Adrenal gland (tissue), 5 donors: Measurements from ENCODE around the gene COLGALT1.

ENCODE experiments used
- POLR2A ChIP-seq, 2 donors: fragments of 450-650 bp; IDR thresholded peaks; one replicate each; pipeline ENCODE4 v1.6.1; 2017; ENCODE audit warnings: antibody characterized with exemption in 2 of 2, mild to moderate bottlenecking in 2 of 2, moderate library complexity in 1 of 2
- TF ChIP-seq, protein P1 (sequence below), 6 experiments: fragments of 450-650 bp in 4 of 6; fragments of 200-600 bp in 2 of 6; sonication (generic) in 1 of 6; IDR thresholded peaks; 1 replicate in 5 of 6; 2 replicates in 1 of 6; pipeline versions ENCODE4 v1.5.1 to v1.8.0; 2016 to 2021; ENCODE audit warnings: antibody characterized with exemption in 6 of 6, mild to moderate bottlenecking in 2 of 6, moderate library complexity in 1 of 6
- donor health status: DM: no; HTN: no; CAD: no.

GRCh38 chr19:17543986-17544385 lies 11.5 kb upstream of the COLGALT1 start:
- TF ChIP-seq, protein P1, sequence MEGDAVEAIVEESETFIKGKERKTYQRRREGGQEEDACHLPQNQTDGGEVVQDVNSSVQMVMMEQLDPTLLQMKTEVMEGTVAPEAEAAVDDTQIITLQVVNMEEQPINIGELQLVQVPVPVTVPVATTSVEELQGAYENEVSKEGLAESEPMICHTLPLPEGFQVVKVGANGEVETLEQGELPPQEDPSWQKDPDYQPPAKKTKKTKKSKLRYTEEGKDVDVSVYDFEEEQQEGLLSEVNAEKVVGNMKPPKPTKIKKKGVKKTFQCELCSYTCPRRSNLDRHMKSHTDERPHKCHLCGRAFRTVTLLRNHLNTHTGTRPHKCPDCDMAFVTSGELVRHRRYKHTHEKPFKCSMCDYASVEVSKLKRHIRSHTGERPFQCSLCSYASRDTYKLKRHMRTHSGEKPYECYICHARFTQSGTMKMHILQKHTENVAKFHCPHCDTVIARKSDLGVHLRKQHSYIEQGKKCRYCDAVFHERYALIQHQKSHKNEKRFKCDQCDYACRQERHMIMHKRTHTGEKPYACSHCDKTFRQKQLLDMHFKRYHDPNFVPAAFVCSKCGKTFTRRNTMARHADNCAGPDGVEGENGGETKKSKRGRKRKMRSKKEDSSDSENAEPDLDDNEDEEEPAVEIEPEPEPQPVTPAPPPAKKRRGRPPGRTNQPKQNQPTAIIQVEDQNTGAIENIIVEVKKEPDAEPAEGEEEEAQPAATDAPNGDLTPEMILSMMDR (IDR thresholded peaks at IDR 0.05) = no peak
- no peak for TF ChIP-seq POLR2A (IDR thresholded peaks at IDR 0.05)
